ENCODE results near the gene ST6GALNAC6.

ST6GALNAC6 gene

DNA sequence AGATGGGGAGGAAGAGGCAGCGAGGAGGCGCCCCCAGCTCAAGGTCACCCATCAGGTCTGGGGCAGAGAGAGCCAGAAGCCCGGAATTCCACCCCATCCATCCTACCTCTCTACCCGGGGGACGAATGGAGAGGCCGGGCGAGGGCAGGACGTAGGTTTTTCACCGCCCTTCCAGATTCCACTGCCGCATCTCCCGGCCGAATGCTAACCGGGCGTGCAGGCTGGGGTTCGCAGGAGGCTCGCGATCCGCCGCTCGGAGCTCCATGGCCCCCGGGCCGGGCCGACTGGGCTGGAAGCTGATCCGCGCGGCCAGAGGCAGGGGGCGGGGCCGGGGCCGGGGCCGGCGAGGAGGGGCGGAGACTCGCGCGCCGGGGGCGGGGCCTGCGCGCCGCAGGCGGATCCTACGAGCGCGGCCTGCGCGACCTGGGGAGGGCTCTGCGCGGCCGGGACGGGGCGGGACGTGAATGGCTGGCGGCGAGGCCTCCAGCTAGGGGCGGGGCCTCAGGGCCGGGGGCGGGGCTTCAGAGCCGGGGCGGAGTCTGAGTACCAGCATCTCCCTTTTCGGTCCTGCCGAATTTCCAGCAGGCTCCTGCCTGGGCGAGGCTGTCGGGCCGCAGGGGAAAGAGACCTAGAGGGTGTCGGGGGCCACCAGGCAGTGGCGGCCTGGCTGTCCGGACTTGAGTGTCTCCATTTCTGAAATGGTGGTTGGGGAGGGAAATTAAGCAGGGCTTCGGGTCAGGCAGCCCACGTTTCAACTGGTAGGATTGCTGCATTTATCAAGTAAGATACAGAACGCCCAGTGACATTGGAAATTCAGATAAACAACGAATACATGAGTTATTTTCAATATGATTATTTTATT, 17.5 kb upstream of the ST6GALNAC6 start, which contains the start of gene ST6GALNAC4:
Gene ST6GALNAC4 (minus strand): TSS at position 322 of the 862 bp plus-strand sequence. CDS start 622 bp downstream, outside the sequence.
- Mint-ChIP-seq H3K4me3 (peak within 1 kb of the TSS; percentile 73), H3K9me3 (no peaks in the 10 kb centered on the region), H3K27ac (peak within 1 kb of the TSS; percentile 88), H3K27me3 (peaks cover 13% of the 10 kb centered on the region), H3K4me1 (peaks cover 77% of the 10 kb centered on the region), H3K36me3 (peaks cover 14% of the 10 kb centered on the region)
- peak; percentile 97 for DNase-seq
- CTCF ChIA-PET: interaction anchor here (0.6 to 3.2 kb wide), 7 partner anchors 11 to 182 kb away, joined by 3 to 13 read pairs (median 4); partner anchors contain the start of genes CDK9 and TOR2A

DNA sequence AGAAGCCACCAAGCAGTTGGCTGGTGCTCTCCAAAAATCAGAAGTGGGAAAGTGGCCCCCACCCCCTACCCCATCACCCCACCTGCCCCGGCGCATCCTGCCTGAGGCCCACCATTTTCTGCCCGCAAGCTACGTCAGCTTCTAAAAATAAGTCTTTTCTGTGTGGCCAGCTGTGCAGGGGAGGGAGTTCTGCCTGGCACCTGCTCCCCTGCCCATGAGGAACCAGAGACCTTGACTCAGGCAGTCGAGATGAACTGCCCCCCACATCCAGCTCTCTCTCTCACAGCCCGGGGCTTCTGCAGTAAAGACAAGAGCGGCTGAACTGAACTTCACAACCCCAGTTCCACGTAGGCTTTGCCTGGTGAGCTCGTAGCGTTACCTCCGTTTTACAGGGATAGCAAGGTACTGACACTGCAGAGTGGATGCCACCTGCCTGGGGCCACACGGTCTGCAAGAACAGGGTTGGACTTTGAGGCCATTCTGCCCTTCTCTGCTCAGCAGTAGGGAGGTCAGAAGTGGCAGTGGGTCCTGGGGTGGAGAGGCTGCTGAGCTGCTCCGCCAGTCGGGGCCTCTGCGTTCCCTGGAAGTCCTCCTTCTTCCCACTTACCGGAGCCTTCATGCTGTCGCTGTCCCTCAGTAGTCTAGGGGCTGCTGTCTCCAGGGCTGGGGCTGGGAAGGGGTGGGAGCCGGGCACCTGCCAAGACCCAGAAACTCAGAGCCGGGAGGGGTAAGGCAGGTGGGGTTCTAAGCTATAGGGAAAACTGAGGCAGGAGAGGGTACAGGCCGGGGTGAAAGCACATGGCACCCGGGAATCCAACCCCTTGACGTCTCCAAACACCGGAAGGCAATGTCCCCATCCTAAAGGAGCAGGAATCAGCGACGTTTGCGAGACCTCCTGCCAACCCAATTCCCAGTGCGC, 16.7 kb upstream of the ST6GALNAC6 start:
- no peaks in the 10 kb centered on the region for H3K9me3 Mint-ChIP-seq
- peaks cover 7% of the 10 kb centered on the region for H3K27me3 Mint-ChIP-seq
- peak; percentile 71 for DNase-seq
- peaks cover 18% of the 10 kb centered on the region for H3K36me3 Mint-ChIP-seq
- peak overlapping the region; percentile 88 for H3K27ac Mint-ChIP-seq
- peak overlapping the region; percentile 73 for H3K4me3 Mint-ChIP-seq
- CTCF ChIA-PET: interaction anchor here (0.6 to 3.2 kb wide), 6 partner anchors 10 to 181 kb away, joined by 3 to 13 read pairs (median 6); partner anchors contain the start of genes CDK9 and TOR2A
- peaks cover 79% of the 10 kb centered on the region for H3K4me1 Mint-ChIP-seq

- DNase-seq: no peak
- Mint-ChIP-seq H3K36me3 (peaks cover 24% of the 10 kb centered on the region), H3K4me1 (peaks cover 80% of the 10 kb centered on the region), H3K9me3 (no peaks in the 10 kb centered on the region), H3K27me3 (no peaks in the 10 kb centered on the region), H3K4me3 (peak overlapping the region; percentile 73), H3K27ac (peak overlapping the region; percentile 88)
- CTCF ChIA-PET: interaction anchor here (2.8 to 3.2 kb wide), 2 partner anchors 46 to 180 kb away, joined by 11 to 13 read pairs; partner anchors contain the start of gene TOR2A
Observed at GRCh38 chr9:127915325-127915752, 15.9 kb upstream of the ST6GALNAC6 start.

DNA sequence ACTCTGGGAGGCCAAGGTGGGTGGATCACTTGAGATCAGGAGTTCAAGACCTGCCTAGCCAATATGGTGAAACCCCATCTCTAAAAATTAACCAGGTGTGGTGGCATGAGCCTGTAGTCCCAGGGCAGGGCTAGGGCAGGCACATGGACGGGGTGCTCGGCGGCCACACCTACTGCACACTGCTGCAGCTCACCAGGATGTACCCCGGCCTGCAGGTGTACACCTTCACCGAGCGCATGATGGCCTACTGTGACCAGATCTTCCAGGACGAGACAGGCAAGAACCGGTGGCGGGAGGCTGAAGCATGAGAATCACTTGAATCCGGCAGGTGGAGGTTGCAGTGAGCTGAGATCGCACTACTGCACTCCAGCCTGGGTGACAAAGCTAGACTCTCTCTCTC, 14.3 kb upstream of the ST6GALNAC6 start:
- peaks cover 24% of the 10 kb centered on the region for H3K36me3 Mint-ChIP-seq
- peaks cover 68% of the 10 kb centered on the region for H3K4me1 Mint-ChIP-seq
- H3K4me3 Mint-ChIP-seq: no peak overlapping the region
- no peak for DNase-seq
- CTCF ChIA-PET: no interaction called here
- H3K9me3 Mint-ChIP-seq: no peaks in the 10 kb centered on the region
- peak overlapping the region; percentile 72 for H3K27ac Mint-ChIP-seq
- H3K27me3 Mint-ChIP-seq: no peaks in the 10 kb centered on the region

DNA sequence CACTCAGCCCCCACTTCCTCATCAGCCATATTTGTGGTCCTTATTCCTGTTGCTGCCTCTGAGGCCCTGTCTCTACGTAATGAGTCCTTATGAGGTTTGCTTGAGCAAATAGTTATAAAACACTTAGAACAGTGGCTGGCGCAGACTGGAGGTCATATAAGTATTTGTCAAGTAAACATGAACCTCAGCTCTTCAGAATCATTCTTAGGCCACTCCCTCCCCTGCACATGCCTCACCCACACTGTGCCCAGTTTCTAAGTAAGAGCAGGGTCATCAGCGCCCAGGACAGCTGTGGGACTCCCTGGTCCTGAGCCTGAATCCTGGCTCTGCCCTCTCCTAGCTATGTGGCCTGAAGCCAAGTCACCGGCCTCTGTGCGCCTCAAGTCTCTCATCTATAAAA, 13.5 kb upstream of the ST6GALNAC6 start:
- Mint-ChIP-seq H3K4me1 (peaks cover 63% of the 10 kb centered on the region), H3K9me3 (no peaks in the 10 kb centered on the region), H3K27me3 (no peaks in the 10 kb centered on the region), H3K36me3 (peaks cover 27% of the 10 kb centered on the region), H3K27ac (peak overlapping the region; percentile 55), H3K4me3 (no peak overlapping the region)
- CTCF ChIA-PET: interaction anchor here (0.7 to 1.1 kb wide), 3 partner anchors 43 to 181 kb away, joined by 3 to 4 read pairs (median 3); no protein-coding TSS in a partner anchor
- no peak for DNase-seq

GRCh38 chr9:127912296-127912695, 12.9 kb upstream of the ST6GALNAC6 start:
- no peaks in the 10 kb centered on the region for H3K9me3 Mint-ChIP-seq
- peaks cover 61% of the 10 kb centered on the region for H3K4me1 Mint-ChIP-seq
- CTCF ChIA-PET: interaction anchor here (0.7 to 1.1 kb wide), 2 partner anchors 43 to 123 kb away, joined by 3 to 4 read pairs; no protein-coding TSS in a partner anchor
- no peaks in the 10 kb centered on the region for H3K27me3 Mint-ChIP-seq
- H3K27ac Mint-ChIP-seq: peak overlapping the region; percentile 55
- H3K4me3 Mint-ChIP-seq: no peak overlapping the region
- H3K36me3 Mint-ChIP-seq: peaks cover 29% of the 10 kb centered on the region
- DNase-seq: no peak

GRCh38 chr9:127910613-127911205, 11.3 kb upstream of the ST6GALNAC6 start:
- no peak overlapping the region for H3K4me3 Mint-ChIP-seq
- no peaks in the 10 kb centered on the region for H3K27me3 Mint-ChIP-seq
- peaks cover 69% of the 10 kb centered on the region for H3K4me1 Mint-ChIP-seq
- CTCF ChIA-PET: interaction anchor here (0.6 to 2.4 kb wide), 14 partner anchors 9 to 321 kb away, joined by 3 to 13 read pairs (median 5); partner anchors contain the start of genes ST6GALNAC6 and TOR2A
- H3K27ac Mint-ChIP-seq: peak overlapping the region; percentile 90
- H3K36me3 Mint-ChIP-seq: peaks cover 29% of the 10 kb centered on the region
- peak; percentile 48 for DNase-seq
- H3K9me3 Mint-ChIP-seq: no peaks in the 10 kb centered on the region

- Mint-ChIP-seq H3K4me3 (no peak overlapping the region), H3K27me3 (no peaks in the 10 kb centered on the region), H3K4me1 (peaks cover 65% of the 10 kb centered on the region), H3K9me3 (no peaks in the 10 kb centered on the region), H3K36me3 (peaks cover 32% of the 10 kb centered on the region), H3K27ac (peak overlapping the region; percentile 24)
- CTCF ChIA-PET: interaction anchor here (0.6 to 2.4 kb wide), 13 partner anchors 10 to 250 kb away, joined by 3 to 13 read pairs (median 5); partner anchors contain the start of genes ST6GALNAC6 and TOR2A
- DNase-seq: no peak
Observed at GRCh38 chr9:127909839-127910273, 10.5 kb upstream of the ST6GALNAC6 start.

GRCh38 chr9:127908660-127908926, 9.2 kb upstream of the ST6GALNAC6 start:
- Mint-ChIP-seq H3K4me1 (peaks cover 60% of the 10 kb centered on the region), H3K36me3 (peaks cover 34% of the 10 kb centered on the region), H3K4me3 (no peak overlapping the region), H3K9me3 (no peaks in the 10 kb centered on the region), H3K27me3 (no peaks in the 10 kb centered on the region), H3K27ac (no peak overlapping the region)
- DNase-seq: no peak
- CTCF ChIA-PET: no interaction called here

GRCh38 chr9:127907867-127908659, 8.7 kb upstream of the ST6GALNAC6 start:
- peaks cover 35% of the 10 kb centered on the region for H3K36me3 Mint-ChIP-seq
- no peak overlapping the region for H3K4me3 Mint-ChIP-seq
- H3K27me3 Mint-ChIP-seq: no peaks in the 10 kb centered on the region
- H3K27ac Mint-ChIP-seq: peak overlapping the region; percentile 99
- DNase-seq: no peak
- peaks cover 63% of the 10 kb centered on the region for H3K4me1 Mint-ChIP-seq
- no peaks in the 10 kb centered on the region for H3K9me3 Mint-ChIP-seq
- CTCF ChIA-PET: interaction anchor here (4.3 kb wide), 1 partner anchor 12 kb away, joined by 21 read pairs; no protein-coding TSS in a partner anchor

DNA sequence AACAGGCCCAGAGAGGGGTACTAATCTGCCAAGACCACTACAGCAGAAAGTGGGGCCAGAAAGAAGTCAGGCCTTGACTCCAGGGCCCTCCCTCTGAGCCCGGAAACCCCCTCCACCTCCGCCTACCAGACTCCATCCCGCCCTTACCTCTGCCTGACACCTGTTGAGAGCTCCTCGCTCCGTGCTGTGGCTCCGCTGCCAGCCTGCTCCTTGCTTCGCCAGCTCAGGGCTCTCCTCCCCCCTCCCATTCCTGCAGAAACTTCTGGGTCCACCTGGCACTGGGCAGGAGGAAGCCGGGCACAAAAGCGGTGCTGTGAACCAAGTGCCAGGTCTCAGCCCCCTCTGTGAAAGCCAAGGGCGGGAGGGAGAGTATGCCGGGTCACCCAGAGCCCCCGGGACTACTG, 6.4 kb upstream of the ST6GALNAC6 start:
- DNase-seq: peak; percentile 81
- Mint-ChIP-seq H3K4me3 (peak overlapping the region; percentile 92), H3K9me3 (no peaks in the 10 kb centered on the region), H3K27me3 (no peaks in the 10 kb centered on the region), H3K27ac (peak overlapping the region; percentile 99), H3K4me1 (peaks cover 54% of the 10 kb centered on the region), H3K36me3 (peaks cover 27% of the 10 kb centered on the region)
- CTCF ChIA-PET: interaction anchor here (0.5 to 4.3 kb wide), 5 partner anchors 11 to 320 kb away, joined by 3 to 21 read pairs (median 4); partner anchors contain the start of genes CDK9, ST6GALNAC4 and TOR2A

DNA sequence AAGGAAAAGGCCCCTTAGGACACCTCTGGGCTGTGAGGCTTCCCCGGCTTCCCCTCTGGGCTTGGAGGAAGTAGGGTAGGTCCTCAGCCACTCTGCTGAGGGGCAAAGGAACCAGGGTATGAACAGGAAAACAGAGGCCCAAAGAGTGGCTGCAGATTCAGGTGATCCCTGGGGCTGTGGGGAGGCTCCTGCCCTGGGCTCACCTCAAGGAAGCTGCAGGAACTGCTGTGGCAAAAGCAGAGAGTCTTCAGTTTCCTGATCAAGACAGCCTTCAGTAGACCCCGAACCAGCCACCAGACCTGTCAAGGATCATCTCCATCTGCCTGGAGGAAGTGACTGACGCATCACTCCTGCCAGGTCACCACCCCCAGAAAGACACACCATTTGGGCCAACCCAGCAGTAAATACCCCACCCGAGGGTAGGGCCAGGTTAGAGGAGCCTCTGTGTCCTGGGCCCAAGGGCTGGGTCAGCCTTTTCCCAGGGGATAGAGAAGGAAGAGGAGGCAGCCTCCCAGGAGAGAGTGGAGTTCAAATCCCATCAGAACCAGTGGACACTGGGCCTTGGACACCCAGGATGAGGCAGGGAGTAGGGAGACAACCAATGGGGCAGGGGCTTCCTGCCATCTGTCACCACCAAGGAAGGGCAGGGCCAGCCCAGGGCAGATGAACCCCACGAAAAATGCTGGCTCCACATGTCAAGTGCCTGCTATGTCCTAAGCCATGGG, 5.8 kb upstream of the ST6GALNAC6 start:
- Mint-ChIP-seq H3K27ac (peak overlapping the region; percentile 99), H3K36me3 (peaks cover 24% of the 10 kb centered on the region), H3K27me3 (no peaks in the 10 kb centered on the region), H3K4me3 (peak overlapping the region; percentile 92), H3K4me1 (peaks cover 51% of the 10 kb centered on the region), H3K9me3 (no peaks in the 10 kb centered on the region)
- peak; percentile 77 for DNase-seq
- CTCF ChIA-PET: interaction anchor here (0.7 to 4.3 kb wide), 4 partner anchors 12 to 120 kb away, joined by 4 to 21 read pairs (median 4); partner anchors contain the start of genes CDK9 and ST6GALNAC4

Measured in activated naive CD4-positive, alpha-beta T cell treated with anti-CD3 and anti-CD28 coated beads, Interleukin-2, amount 10 ng/mL, durations not matched to agents 7 days and 5 days (primary cell).